Neural progenitor cell (in vitro differentiated cells): ENCODE data around the gene SLC25A1.

Experiments
- CTCF ChIP-seq: fragments of 200-600 bp; sonication (generic); IDR thresholded peaks from 2 replicates; pipeline ENCODE4 v1.5.1; 2017; ENCODE audit warnings: antibody characterized with exemption, mild to moderate bottlenecking
- EZH2 ChIP-seq: fragments of 200-600 bp; sonication (generic); IDR thresholded peaks from 2 replicates; pipeline ENCODE4 v1.6.1; 2017; ENCODE audit warnings: antibody characterized with exemption, mild to moderate bottlenecking, moderate library complexity

- TF ChIP-seq CTCF = no peak
- TF ChIP-seq EZH2 = no peak
These were observed 4.7 kb upstream of the SLC25A1 start for GRCh38 chr22:19183216-19183615.
